D341Med (cell line): ENCODE data around the gene PLAC8.
A peak's percentile ranks its signal among the peaks of the same experiment; 100 is the strongest.
"Not testable (repeated sequence)": the region's sequence is repeated elsewhere in the genome, so short reads cannot be mapped to it uniquely, and the experiment has no call there.

Experiments used
- DNase-seq: peaks from one replicate; pipeline ENCODE4 v3.0.0; 2012; ENCODE audit warnings: low spot score

Gene PLAC8

DNA sequence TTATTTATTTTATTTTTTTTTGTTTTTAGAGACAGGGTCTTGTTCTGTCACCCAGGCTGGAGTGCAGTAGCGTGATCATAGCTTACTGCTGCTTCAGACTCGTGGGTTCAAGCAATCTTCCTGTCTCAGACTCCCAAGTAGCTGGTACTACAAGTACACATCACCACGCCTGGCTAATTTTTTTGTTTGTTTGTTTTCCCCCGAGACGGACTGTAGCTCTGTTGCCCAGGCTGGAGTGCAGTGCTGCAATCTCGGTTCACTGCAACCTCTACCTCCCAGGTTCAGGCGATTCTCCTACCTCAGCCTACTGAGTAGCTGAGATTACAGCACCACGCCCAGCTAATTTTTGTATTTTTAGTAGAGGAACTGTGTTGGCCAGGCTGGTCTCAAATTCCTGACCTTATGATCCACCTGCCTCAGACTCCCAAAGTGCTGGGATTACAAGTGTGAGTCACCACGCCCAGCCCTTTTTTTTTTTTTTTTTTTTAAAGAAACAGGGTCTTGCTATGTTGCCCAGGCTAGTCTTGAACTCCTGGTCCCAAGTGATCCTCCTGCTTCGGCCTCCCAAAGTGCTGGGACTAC lies 47.4 kb downstream of the PLAC8 start:
- DNase-seq: no peak

DNA sequence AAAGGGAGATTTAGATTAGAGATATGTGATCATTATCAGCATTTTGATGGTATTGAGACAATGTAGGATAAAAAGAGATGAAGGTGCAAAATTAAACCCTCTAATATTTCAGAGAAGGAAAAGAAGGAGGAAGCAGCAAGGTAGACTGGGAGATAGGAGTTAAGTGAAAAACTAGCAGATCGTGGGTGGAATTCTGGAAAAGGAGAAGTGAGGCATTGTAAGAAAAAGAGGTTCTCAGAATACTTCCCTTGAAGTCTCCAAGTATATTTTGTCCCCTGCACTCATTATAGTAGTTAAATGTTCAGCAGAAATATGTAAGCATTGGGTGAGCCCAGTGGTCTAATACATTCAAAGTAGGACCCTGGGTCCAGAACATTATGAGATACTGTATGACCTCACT lies 49.3 kb downstream of the PLAC8 start:
- DNase-seq: no peak

DNA sequence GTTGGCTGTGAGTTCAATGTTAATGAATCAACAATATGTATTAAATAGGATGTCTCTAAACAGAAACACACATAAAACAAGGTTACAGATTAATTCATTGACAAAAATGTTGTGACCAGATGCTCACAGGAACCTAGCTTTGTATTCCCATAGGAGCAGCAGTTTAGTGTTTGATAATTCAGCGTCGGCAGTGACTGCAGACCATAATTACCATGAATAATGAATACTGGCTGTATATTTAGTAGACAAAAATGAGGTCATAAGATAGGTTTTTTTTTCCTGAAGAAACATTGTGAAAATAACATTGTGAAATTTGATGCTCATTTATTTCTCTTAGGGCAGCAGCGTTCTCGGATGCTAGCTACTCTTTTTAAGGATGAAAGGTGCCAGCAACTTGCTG lies 51.8 kb downstream of the PLAC8 start:
- no peak for DNase-seq

DNA sequence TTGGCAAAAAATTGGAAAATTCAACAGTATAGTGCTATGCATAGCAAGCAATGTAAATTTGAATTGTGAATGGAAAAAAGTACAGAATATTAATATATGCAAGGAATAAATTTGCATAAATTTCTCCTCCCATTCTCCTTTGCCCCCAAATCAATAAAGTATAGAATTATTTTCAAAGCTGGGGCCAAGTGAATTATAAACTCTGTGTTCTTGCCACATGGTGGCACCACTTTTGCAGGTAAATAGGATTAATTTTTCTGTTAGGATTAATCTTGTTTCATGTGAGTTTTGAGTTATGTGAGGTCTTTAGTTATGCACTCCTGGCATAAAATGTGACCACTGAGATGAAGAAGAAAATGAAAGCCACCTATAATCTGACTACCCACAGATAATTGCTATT lies 59.6 kb downstream of the PLAC8 start:
- peak; percentile 35 for DNase-seq

DNA sequence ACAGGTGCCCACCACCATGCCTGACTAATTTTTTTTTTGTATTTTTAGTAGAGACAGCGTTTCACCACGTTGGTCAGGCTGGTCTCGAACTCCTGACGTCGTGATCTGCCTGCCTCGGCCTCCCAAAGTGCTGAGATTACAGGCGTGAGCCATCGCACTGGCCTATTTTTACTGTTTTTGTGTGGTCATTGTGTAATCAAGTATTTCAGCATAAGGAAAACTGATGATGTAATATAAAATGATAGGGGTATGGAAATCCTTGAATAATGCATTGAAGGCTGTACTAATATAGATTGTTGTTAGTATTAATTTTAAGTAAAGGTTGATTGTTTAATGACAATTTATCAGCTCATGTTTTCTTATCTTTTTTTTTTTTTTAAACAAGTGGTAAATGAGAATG lies 65.7 kb downstream of the PLAC8 start:
- not testable (repeated sequence) for DNase-seq

DNA sequence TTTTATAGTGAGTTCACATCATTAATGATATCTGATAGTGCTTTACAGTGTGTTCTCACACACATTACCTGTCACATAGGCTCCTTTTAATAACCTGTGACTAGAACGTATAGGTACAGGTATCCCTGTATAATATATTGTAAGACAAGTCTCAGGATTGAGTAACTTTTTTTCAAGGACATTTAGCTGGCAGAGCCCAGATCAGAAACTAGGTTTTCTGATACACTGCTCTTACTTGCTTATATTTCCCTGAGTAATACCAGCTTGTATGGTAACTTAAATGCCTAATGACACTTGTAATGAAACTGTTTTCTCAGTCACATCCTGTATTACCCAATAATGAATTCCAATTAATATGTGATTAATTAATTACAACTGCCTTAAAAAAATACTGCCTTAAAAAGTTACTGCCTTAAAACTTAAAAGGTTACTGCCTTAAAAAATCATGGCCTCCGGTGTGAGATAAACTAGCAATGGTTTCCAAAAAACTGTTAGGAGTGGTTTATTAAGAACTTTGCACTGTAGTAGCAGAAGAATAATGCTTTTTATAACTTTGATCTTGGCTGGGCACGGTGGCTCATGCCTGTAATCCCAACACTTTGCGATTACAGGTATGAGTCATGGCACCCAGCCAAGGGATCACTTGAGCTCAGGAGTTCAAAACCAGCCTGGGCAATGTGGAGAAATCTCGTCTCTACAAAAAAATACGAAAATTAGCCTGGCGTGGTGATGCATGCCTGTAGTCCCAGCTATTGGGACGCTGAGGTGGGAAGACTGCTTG lies 67.6 kb downstream of the PLAC8 start:
- DNase-seq: no peak

DNA sequence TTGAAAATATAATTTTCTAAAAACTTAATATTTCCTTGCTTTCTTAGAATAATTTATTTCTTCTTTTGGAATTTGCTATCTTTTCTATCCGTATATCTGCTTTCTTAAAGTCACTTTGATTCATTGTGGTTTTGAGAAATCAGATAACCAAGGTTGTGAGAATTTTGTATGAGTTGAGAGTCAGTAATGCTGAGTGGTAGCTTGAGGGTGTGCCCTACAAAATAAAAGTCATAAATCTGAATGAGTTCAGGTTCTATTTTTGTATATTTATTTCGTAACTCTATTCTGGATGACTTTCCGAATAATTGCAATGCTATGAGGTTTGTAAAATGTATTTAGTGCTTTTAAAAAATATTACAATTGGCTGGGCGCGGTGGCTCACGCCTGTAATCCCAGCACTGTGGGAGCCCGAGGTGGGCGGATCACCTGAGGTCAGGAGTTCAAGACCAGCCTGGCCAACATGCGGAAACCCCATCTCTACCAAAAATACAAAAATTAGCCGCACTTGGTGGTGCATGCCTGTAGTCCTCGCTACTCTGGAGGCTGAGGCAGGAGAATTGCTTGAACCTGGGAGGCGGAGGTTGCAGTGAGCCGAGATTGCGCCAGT lies 70.6 kb downstream of the PLAC8 start:
- DNase-seq: no peak

DNA sequence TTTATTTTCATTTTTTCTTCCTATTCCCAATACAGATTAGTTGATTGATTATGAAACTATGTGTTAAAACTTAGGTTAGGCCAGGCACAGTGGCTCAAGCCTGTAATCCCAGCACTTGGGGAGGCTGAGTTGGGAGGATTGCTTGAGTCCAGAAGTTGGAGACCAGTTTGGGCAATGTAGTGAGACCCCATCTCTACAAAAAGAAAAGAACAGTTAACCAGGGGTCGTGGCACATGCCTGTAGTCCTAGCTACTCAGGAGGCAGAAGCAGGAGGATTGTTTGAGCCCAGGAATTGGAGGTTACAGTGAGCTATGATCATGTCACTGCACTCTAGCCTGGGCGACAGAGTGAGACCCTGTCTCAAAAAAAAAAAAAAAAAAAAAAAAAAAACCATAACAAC lies 71.4 kb downstream of the PLAC8 start:
- not testable (repeated sequence) for DNase-seq

DNA sequence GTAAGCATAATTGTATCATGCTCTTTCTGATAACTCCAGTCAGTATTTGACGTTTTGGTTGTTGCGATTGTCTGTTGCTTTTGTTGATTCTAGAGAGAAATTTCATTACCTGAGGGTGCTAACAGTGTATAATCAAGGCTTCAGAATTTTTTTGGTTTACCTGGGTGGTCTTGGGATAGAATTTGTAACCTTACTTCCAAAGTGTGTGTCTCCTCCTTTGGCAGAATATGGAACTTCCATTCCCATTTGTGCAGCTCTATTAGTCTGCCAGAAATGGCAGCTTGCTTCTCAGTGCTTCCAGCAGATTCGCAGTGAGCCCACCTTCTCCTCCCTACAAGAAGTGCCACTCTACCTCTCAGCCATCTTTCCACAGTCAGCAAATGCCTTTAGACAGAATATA lies 74.3 kb downstream of the PLAC8 start:
- DNase-seq: peak; percentile 28
